ENCODE data around the gene SHISAL2B.

- TF ChIP-seq CTCF (IDR thresholded peaks at IDR 0.05; ENCODE audit: low read length) (no peak), EZH2 (optimal IDR thresholded peaks at IDR 0.05; ENCODE audit: low read depth, low read length) (no peak), EZH2phosphoT487 (IDR thresholded peaks at IDR 0.05; ENCODE audit: low read length) (no peak)
Measured at GRCh38 chr5:64766941-64767340, 76.6 kb downstream of the SHISAL2B start.

All from MM.1S (cell line).